Skeletal muscle satellite cell (primary cell): ENCODE data around the gene TMEM184B.

Source experiments
- H3K27me3 ChIP-seq: 2 replicates; pipeline ENCODE4 v1.7.0; 2013; ENCODE audit warnings: low read length; ENCODE audit not compliant: control insufficient read depth, insufficient read depth
- H3K36me3 ChIP-seq: 2 replicates; pipeline ENCODE4 v1.7.0; 2013; ENCODE audit warnings: mild to moderate bottlenecking, control low read depth, low read length; ENCODE audit not compliant: insufficient read depth
- H3K4me1 ChIP-seq: 2 replicates; pipeline ENCODE4 v1.7.0; 2013; ENCODE audit warnings: low read length; ENCODE audit not compliant: control insufficient read depth, insufficient read depth
- H3K4me2 ChIP-seq: 2 replicates; pipeline ENCODE4 v1.7.0; 2013; ENCODE audit warnings: mild to moderate bottlenecking, low read length
- H3K4me3 ChIP-seq: 2 replicates; pipeline ENCODE4 v1.7.0; 2013; ENCODE audit warnings: low read length
- H3K9ac ChIP-seq: 2 replicates; pipeline ENCODE4 v1.7.0; 2013; ENCODE audit warnings: mild to moderate bottlenecking, low read depth, low read length, moderate library complexity
- H3K9me3 ChIP-seq: replicated peaks from 2 replicates; pipeline ENCODE4 v1.7.0; 2013; ENCODE audit warnings: mild to moderate bottlenecking, control low read depth, low read length

The TMEM184B gene

GRCh38 chr22:38270091-38270992, 2.5 kb downstream of the TMEM184B start:
- H3K4me1 ChIP-seq, result peaks cover 34% of the 10 kb centered on the region
- no peaks in the 10 kb centered on the region for H3K27me3 ChIP-seq
- H3K4me3 ChIP-seq, result peak overlapping the region; percentile 98
- peak overlapping the region; percentile 95 for H3K4me2 ChIP-seq
- H3K9me3 ChIP-seq, result no peaks in the 10 kb centered on the region
- H3K36me3 ChIP-seq, result peaks cover 16% of the 10 kb centered on the region
- H3K9ac ChIP-seq, result peak overlapping the region; percentile 92

GRCh38 chr22:38269466-38269865, 3.3 kb downstream of the TMEM184B start:
- Histone ChIP-seq H3K4me1 (peaks cover 34% of the 10 kb centered on the region), H3K9me3 (no peaks in the 10 kb centered on the region), H3K27me3 (no peaks in the 10 kb centered on the region), H3K9ac (no peak overlapping the region), H3K36me3 (peaks cover 16% of the 10 kb centered on the region), H3K4me2 (no peak overlapping the region), H3K4me3 (no peak overlapping the region)

DNA sequence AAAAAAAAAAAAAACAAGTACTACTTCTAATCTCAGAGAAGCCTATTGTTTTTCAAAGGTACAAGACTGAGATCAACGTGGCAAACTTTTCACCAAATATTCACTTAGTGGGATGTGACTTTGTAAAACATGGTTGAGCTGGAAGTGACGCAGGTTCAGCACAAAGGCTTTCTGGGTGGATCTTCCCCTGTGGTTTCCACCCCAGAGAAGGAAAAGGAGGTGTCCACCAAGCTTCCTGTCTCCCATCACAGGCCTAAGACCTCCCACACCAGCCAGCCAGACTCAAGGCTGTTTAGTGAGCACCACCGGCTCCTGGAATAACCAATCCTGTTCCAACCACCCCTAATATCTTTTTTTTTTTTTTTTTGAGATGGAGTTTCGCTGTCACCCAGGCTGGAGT, 5.7 kb downstream of the TMEM184B start:
- Histone ChIP-seq H3K9ac (no peak overlapping the region), H3K4me2 (no peak overlapping the region), H3K36me3 (peaks cover 26% of the 10 kb centered on the region), H3K4me3 (no peak overlapping the region), H3K4me1 (peaks cover 29% of the 10 kb centered on the region), H3K9me3 (no peaks in the 10 kb centered on the region), H3K27me3 (no peaks in the 10 kb centered on the region)

DNA sequence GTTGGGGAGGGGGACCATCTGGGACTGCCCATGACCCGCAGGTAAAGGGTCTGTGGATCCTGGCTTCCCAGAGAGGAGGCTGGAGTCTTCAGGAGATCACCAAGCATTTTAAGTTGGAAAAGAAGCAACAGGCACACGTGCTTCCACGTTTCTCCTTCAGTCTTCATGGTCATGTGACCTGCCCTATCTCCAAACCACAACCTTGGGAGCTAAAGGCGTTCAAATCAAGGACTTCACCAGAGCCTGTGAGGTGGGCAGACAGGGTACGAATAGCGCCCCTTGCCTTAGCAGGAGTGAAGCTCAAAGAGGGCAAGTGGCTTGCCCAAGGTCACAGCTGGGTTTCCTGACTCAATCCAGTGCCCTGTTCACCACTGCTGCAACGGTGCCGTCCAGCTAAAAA, 6.7 kb downstream of the TMEM184B start:
- Histone ChIP-seq H3K36me3 (peaks cover 25% of the 10 kb centered on the region), H3K4me1 (peaks cover 30% of the 10 kb centered on the region), H3K27me3 (no peaks in the 10 kb centered on the region), H3K9me3 (no peaks in the 10 kb centered on the region), H3K4me2 (no peak overlapping the region), H3K9ac (no peak overlapping the region), H3K4me3 (no peak overlapping the region)

- H3K36me3 ChIP-seq, result peaks cover 14% of the 10 kb centered on the region
- peaks cover 24% of the 10 kb centered on the region for H3K4me1 ChIP-seq
- H3K27me3 ChIP-seq, result no peaks in the 10 kb centered on the region
- H3K9ac ChIP-seq, result no peak overlapping the region
- no peak overlapping the region for H3K4me2 ChIP-seq
- no peak overlapping the region for H3K4me3 ChIP-seq
- H3K9me3 ChIP-seq, result no peaks in the 10 kb centered on the region
Measured at GRCh38 chr22:38264322-38264843, 8.4 kb downstream of the TMEM184B start.

GRCh38 chr22:38262051-38262795, 10.6 kb downstream of the TMEM184B start:
- no peak overlapping the region for H3K9ac ChIP-seq
- H3K4me1 ChIP-seq, result peaks cover 32% of the 10 kb centered on the region
- no peak overlapping the region for H3K4me3 ChIP-seq
- H3K4me2 ChIP-seq, result no peak overlapping the region
- H3K9me3 ChIP-seq, result no peaks in the 10 kb centered on the region
- peaks cover 10% of the 10 kb centered on the region for H3K36me3 ChIP-seq
- H3K27me3 ChIP-seq, result no peaks in the 10 kb centered on the region

DNA sequence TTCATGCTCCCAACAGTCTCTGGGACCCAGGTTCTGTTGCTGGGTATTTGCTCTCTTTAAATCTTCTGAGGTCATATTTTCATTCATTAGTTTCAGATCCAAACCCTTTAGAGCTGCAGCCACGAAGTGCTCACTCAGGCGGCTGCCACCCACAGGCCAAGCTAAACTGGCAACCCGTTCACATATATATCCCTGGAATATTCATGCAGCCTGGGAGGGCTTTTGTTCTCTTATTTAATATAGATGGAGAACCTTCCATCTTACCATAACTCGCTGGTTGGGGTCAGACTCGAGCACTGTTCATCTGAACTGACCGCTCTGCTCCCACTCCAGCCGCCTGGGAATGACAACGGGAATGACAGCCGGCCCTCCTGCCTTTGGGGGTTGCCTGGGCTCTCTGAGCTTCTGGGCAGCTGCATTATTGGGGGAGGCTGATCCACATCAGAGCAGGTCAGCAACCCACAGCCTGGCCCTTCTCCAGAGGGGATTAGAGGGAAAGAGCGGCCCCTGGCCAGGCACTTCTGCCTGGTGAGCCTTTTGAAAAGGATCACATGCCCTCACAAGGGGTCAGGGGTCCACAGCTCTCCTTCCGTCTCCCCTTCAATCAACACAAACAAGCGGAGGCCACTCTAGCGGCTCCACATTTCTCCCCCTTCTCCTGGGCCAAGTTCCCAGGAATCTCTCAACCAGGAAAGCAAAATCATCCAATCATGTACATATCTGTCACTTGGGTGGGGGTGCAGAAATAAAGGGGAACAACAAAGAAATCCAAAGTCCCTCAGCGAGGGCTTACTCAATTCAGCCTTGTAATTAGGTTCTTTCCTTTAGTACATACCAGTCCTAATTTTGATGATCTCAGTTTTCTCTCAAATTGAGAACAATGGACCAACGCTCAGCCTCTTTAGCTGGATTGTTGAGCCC, 11.8 kb downstream of the TMEM184B start:
- H3K27me3 ChIP-seq, result no peaks in the 10 kb centered on the region
- H3K9ac ChIP-seq, result peak overlapping the region; percentile 64
- H3K36me3 ChIP-seq, result peaks cover 10% of the 10 kb centered on the region
- peak overlapping the region; percentile 28 for H3K4me3 ChIP-seq
- H3K9me3 ChIP-seq, result no peaks in the 10 kb centered on the region
- peak overlapping the region; percentile 71 for H3K4me2 ChIP-seq
- H3K4me1 ChIP-seq, result peaks cover 41% of the 10 kb centered on the region

- no peak overlapping the region for H3K9ac ChIP-seq
- H3K4me2 ChIP-seq, result no peak overlapping the region
- H3K4me3 ChIP-seq, result no peak overlapping the region
- no peaks in the 10 kb centered on the region for H3K27me3 ChIP-seq
- peaks cover 41% of the 10 kb centered on the region for H3K4me1 ChIP-seq
- no peaks in the 10 kb centered on the region for H3K9me3 ChIP-seq
- peaks cover 10% of the 10 kb centered on the region for H3K36me3 ChIP-seq
Measured at GRCh38 chr22:38259370-38259769, 13.4 kb downstream of the TMEM184B start.

DNA sequence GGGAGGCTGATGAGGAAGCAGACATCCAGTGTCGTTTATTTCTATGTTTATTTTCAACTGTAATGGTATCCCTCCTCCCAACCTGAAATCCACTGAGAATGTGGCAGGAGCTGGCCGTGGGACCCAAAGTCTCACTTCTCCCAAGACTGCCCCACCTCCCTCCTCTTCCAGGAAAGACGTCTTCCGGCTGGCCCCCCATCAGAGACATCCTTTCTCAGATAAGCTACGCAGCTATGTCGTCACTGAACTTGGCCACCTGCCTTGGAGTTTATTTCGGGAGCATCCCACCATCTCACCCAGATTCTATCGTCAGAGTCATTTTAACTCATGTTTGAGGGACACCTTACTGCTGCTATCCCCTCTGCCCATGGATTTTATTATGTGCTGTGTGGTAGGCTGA, 13.9 kb downstream of the TMEM184B start:
- Histone ChIP-seq H3K36me3 (peaks cover 10% of the 10 kb centered on the region), H3K27me3 (no peaks in the 10 kb centered on the region), H3K9ac (no peak overlapping the region), H3K9me3 (no peaks in the 10 kb centered on the region), H3K4me3 (no peak overlapping the region), H3K4me2 (no peak overlapping the region), H3K4me1 (peaks cover 41% of the 10 kb centered on the region)

- H3K4me2 ChIP-seq, result peak overlapping the region; percentile 83
- peaks cover 41% of the 10 kb centered on the region for H3K4me1 ChIP-seq
- peaks cover 5% of the 10 kb centered on the region for H3K36me3 ChIP-seq
- H3K4me3 ChIP-seq, result peak overlapping the region; percentile 57
- H3K27me3 ChIP-seq, result no peaks in the 10 kb centered on the region
- no peaks in the 10 kb centered on the region for H3K9me3 ChIP-seq
- peak overlapping the region; percentile 76 for H3K9ac ChIP-seq
Measured at GRCh38 chr22:38257650-38258250, 15.1 kb downstream of the TMEM184B start.
